GM10847 (cell line): ENCODE measurements around the gene BAK1.

Experiments
- POLR2A ChIP-seq: IDR thresholded peaks from 2 replicates; pipeline ENCODE4 v1.6.1; 2011; ENCODE audit not compliant: insufficient read length; ENCODE audit errors: extremely low read depth

The BAK1 gene

DNA sequence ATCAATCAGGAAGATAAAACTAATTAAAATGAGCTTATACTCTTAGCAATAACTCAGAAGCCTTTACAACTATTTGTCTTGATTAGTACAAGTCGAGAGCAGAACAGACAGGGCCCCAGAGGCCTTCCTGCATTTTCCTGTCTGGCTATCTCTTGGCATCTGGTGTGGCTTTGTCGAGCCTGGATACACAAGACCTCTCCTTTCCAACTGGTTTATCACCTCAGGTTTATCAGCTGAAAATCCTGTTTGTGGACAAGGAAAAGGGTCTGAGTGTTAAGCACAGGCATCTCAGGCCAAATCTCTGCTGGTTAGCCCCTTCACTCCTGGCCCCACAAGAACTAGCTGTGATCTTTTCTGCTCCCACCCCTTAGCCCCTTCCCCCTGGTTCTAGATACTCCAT lies 32.6 kb downstream of the BAK1 start:
- TF ChIP-seq POLR2A = no peak

DNA sequence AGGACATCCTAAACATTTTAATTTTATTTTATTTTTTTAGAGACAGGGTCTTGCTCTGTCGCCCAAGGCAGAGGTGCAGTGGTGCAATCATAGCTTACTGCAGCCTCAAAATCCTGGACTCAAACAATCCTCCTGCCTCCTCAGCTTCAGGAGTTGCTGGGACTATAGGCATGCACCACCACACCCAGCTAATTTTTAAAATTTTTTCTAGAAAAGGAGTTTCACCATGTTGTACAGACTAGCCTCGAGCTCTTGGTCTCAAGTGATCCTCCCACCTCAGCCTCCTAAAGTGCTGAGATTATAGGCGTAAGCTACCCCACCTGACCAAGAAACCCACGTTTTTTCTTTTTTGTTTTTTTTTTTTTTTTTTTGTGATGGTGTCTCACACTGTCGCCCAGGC lies 33.3 kb downstream of the BAK1 start:
- no peak for TF ChIP-seq POLR2A

DNA sequence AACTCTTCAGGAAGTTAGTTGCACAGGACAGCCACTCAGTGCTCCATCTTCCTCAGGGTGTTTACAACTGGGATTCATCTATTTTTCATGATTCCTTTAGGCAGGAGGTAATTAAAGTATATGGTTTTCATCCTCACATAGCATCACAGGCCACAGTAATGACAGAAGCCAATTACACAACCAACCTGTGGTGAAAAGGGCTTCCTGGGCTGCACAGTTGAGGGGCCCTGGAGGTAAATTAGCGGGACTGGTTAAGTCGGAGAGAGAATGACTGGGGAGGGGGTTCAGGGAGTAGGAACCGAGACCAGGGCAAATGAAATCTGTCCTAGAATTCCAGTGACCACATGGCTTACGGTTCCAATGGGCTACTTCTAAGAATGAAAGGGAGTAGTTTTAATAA lies 37.0 kb downstream of the BAK1 start:
- no peak for TF ChIP-seq POLR2A

DNA sequence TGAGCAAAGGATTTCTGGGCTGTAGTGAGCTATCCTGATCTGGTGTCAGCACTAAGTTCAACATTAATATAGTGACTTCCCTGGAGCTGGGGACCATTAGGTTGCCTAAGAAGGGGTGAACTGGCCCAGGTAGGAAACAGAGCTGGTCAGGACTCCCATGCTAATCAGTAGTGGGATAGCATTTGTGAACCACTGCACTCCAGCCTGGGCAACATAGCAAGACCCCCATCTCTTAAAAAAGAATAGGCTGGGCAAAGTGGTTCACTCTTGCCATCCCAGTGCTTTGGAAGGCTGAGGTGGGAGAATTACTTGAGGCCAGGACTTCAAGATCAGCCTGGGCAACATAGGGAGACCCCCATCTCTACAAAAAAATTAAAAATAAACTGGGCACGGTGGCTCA lies 39.3 kb downstream of the BAK1 start:
- no peak for TF ChIP-seq POLR2A

DNA sequence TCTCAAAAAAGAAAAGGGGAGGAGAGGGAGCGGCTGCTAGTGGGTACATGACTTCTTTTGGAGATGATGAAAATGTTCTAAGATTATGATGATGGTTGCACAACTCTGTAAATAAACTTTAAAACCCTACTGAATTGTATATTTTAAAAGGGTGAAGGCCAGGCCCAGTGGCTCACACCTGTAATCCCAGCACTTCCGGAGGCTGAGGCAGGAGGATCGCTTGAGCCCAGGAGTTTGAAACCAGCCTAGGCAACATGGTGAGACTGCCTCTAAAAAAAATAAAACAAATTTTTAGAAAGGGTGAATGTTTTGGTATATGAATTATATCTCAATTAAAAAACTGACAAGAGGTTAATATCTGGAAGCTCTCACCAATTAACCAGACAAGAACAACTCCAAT lies 45.4 kb downstream of the BAK1 start:
- no peak for TF ChIP-seq POLR2A
